Kidney (tissue), 14 donors: ENCODE results near the gene KCTD19. TPM values are rescaled to one million over a fixed set of nuclear protein-coding genes. Genes with fewer than 3 reads are reported as not detected.

Experiments
- DNase-seq, 5 donors: peaks; one replicate each; pipeline ENCODE4 v3.0.0-alpha.2; 2013 to 2020
- FAIRE-seq: peaks from 2 replicates; lab custom pipeline; 2012; peaks lifted over from hg19 to GRCh38; lab: Jason Lieb, UNC
- H3K27ac ChIP-seq, 2 donors: one replicate each; pipeline ENCODE4 v1.7.0; 2013; ENCODE audit warnings: low read depth in 2 of 2, low read length in 2 of 2, inconsistent platforms in 1 of 2
- H3K27me3 ChIP-seq: one replicate; pipeline ENCODE4 v1.7.1; 2013; ENCODE audit warnings: low read length, inconsistent platforms; ENCODE audit not compliant: control insufficient read depth, insufficient read depth
- H3K36me3 ChIP-seq, 3 donors: one replicate each; pipeline versions ENCODE4 v1.7.0 to v1.7.1; 2013; ENCODE audit warnings: low read length in 3 of 3, control low read depth in 1 of 3, inconsistent platforms in 1 of 3; ENCODE audit not compliant: insufficient read depth in 3 of 3, control insufficient read depth in 2 of 3
- H3K4me1 ChIP-seq, 3 donors: one replicate each; pipeline versions ENCODE4 v1.7.0 to v1.7.1; 2013; ENCODE audit warnings: low read length in 3 of 3, inconsistent platforms in 1 of 3, low read depth in 1 of 3; ENCODE audit not compliant: control insufficient read depth in 2 of 3, insufficient read depth in 2 of 3
- H3K4me3 ChIP-seq, 3 donors: one replicate each; pipeline versions ENCODE4 v1.7.0 to v1.8.1; 2013; ENCODE audit warnings: low read length in 3 of 3, control low read depth in 1 of 3, inconsistent platforms in 1 of 3
- H3K9ac ChIP-seq, 3 donors: one replicate each; pipeline versions ENCODE4 v1.7.0 to v1.7.1; 2013; ENCODE audit warnings: low read length in 3 of 3, control low read depth in 1 of 3, inconsistent platforms in 1 of 3
- H3K9me3 ChIP-seq, 3 donors: one replicate each; pipeline versions ENCODE4 v1.7.0 to v1.7.1; 2013; ENCODE audit warnings: low read length in 3 of 3, control low read depth in 1 of 3, inconsistent platforms in 1 of 3; ENCODE audit not compliant: control insufficient read depth in 2 of 3, insufficient read depth in 1 of 3
- CTCF ChIP-seq: IDR thresholded peaks from 3 replicates; pipeline ENCODE4 v1.5.1; 2012; ENCODE audit warnings: mild to moderate bottlenecking, moderate library complexity, borderline replicate concordance; ENCODE audit not compliant: insufficient read depth; ENCODE audit errors: extremely low read depth
- intact Hi-C: fragments of 100-400 bp; cut with DNase I; formaldehyde crosslinking; loops from one replicate; pipeline ENCODE4 v1.11.1; 2022
- polyA plus RNA-seq: library from polyadenylated mRNA; stranded (reverse); fragments of 350-450 nt; fragmentation: Illumina TruSeq; extraction: RNeasy Lipid Tissue Mini Kit (QIAGEN cat#74804); gene quantifications from one replicate; pipeline ENCODE4 v1.2.3, GENCODE V29; 2014; ENCODE audit warnings: low read depth, low replicate concordance; ENCODE audit not compliant: insufficient read depth
- total RNA-seq: library from RNA; stranded (reverse); fragmentation: NEBNext Ultra II Directional; extraction: Animal tissue kit (Norgen Biotek cat#: 25700); gene quantifications from one replicate; pipeline ENCODE4 v1.2.1, GENCODE V29; 2021
- donor health status: control.
- donor health status: control.
- donor health status: control.
- donor health status: control.
- donor health status: control.
- donor health status: DM: yes; HTN: yes; CAD: no.
- donor health status: Normal renal cell carcinoma (clear cell type).

The KCTD19 gene
- total and polyA plus RNA-seq, 2 donors from 2014 or later, result 0.31 TPM; not detected in 1

DNA sequence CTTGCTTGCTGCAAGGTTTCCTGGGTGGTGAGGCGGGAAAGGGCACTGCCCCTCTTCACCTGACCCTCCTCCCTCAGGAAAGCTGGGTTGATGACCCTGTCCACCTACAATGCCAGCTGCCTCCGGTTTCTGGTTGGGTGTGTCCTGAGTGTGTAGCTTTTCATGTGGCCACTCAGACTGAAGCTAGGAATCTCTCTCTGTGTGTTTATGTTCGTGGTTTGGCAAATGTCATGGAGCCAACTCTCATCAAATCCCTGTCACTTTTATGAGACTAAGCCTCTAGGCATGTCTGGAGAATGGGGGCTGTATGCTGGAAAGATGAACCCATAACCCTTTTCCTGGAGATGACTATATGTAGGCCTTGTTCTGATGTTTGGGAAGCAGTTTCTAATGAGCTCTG is 30.1 kb downstream of the KCTD19 start:
- Histone ChIP-seq H3K4me1 (no peaks in the 10 kb centered on the region), H3K9ac (no peak overlapping the region), H3K27me3 (no peaks in the 10 kb centered on the region), H3K36me3 (no peaks in the 10 kb centered on the region), H3K9me3 (no peaks in the 10 kb centered on the region), H3K27ac (no peak overlapping the region), H3K4me3 (no peak overlapping the region)
- DNase-seq, result no peak
- no peak for FAIRE-seq
- no peak for TF ChIP-seq CTCF
- intact Hi-C loops, result no loop called here

- no peak for FAIRE-seq
- Histone ChIP-seq H3K27ac (no peak overlapping the region), H3K9me3 (no peaks in the 10 kb centered on the region), H3K9ac (no peak overlapping the region), H3K4me3 (no peak overlapping the region), H3K27me3 (no peaks in the 10 kb centered on the region), H3K4me1 (no peaks in the 10 kb centered on the region), H3K36me3 (no peaks in the 10 kb centered on the region)
- no peak for TF ChIP-seq CTCF
- intact Hi-C loops, result no loop called here
- no peak for DNase-seq
These were observed 31.6 kb downstream of the KCTD19 start for GRCh38 chr16:67294938-67295361.

GRCh38 chr16:67294171-67294757 is 32.3 kb downstream of the KCTD19 start:
- Histone ChIP-seq H3K9ac (no peak overlapping the region), H3K27me3 (no peaks in the 10 kb centered on the region), H3K36me3 (no peaks in the 10 kb centered on the region), H3K4me3 (no peak overlapping the region), H3K9me3 (no peaks in the 10 kb centered on the region), H3K4me1 (no peaks in the 10 kb centered on the region), H3K27ac (no peak overlapping the region)
- TF ChIP-seq CTCF, result no peak
- intact Hi-C loops, result no loop called here
- FAIRE-seq (no peak), DNase-seq (no peak)

DNA sequence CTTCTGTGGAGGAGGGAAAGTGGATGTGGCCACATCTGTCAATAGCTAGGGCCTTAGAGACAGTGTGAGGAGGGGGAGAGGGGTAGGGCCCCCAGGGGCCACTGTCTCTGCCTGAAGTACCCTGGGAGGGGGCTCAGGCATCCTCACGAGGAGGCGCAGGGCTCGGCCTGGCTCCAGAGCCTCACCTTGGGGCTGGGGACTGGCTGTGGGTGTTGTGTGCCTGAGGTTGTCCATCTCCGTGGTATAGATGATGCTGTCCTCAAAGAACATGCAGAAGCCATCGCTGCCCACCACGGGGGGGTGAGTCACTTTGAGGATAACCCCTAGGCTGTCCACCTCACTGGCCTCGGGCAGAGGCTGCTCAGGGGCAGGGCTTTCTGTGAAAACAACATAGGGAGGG is 35.1 kb downstream of the KCTD19 start:
- Histone ChIP-seq H3K9me3 (no peaks in the 10 kb centered on the region), H3K4me1 (no peaks in the 10 kb centered on the region), H3K27ac (no peak overlapping the region), H3K36me3 (no peaks in the 10 kb centered on the region), H3K27me3 (no peaks in the 10 kb centered on the region), H3K9ac (no peak overlapping the region), H3K4me3 (no peak overlapping the region)
- intact Hi-C loops, result no loop called here
- DNase-seq (no peak), FAIRE-seq (no peak)
- no peak for TF ChIP-seq CTCF
